CD4-positive, alpha-beta T cell treated with Interleukin-6 at 100 ng/mL for 8 hours (primary cell): Measurements from ENCODE around the gene SLC5A5.
A peak's percentile ranks its signal among the peaks of the same experiment; 100 is the strongest.

Experiments used
- DNase-seq: peaks from one replicate; pipeline ENCODE4 v3.0.0-alpha.2; 2020; ENCODE audit warnings: mixed read lengths, low spot score

SLC5A5 gene

GRCh38 chr19:17920527-17920926 is 48.8 kb downstream of the SLC5A5 start:
- no peak for DNase-seq

DNA sequence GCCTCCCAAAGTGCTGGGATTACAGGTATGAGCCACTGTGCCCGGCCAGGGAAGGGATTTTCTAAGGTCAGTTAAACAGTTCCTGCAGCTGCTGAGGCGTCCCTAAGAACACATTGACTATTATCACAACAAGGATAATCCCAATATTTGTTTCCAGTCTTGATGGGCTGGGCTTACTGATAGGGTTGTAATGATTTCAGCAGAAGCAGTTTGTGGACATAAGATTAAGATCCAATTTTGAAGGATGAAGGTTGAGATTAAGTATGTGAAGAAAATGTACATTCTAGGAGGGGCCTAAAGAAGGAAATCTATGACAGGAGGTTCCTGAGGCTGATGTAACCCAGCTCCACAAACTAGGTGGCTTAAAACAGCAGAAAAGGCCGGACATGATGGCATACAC is 50.4 kb downstream of the SLC5A5 start:
- no peak for DNase-seq

DNA sequence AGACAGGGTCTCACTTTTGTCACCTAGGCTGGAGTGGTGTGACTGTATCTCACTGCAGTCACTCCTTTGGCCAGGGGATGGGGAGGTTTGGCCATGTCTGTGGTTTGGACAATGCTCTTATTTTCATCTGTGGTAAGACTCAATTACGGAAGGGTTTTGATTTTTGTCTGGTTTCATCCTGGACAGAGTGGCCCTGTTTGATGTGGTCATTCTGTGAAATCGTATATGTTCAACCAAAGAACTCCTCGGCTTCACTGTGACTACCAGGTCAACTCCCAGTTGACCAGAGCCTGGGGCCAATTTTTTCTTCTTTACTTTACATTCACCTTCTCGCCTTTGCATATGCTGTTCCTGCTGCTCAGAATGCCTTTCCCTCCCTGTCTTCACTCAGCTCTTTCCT is 54.3 kb downstream of the SLC5A5 start:
- no peak for DNase-seq

DNA sequence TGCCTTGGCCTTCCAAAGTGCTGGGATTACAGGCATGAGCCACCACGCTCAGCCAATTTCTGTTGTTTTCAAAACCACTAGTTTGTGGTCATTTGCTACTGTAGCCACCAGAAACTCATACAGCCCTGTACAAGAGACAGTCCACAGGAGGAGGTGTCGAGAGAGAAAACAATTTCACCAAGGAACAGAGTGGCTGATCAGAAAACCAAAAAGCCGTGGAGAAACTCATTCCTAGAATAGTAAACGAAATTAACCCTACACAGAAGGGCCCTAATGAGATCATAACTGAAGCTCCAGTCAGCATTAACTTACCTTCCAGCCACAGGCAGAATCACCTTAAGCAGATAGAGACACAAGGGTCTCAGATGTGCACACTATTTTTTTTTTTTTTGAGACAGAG is 57.3 kb downstream of the SLC5A5 start:
- no peak for DNase-seq

- DNase-seq, result no peak
Observed at GRCh38 chr19:17931532-17932191, 59.9 kb downstream of the SLC5A5 start.

- DNase-seq, result peak; percentile 93
Observed at GRCh38 chr19:17932485-17933338, 61.0 kb downstream of the SLC5A5 start, which contains the start of gene CCDC124. Gene CCDC124 (plus strand): TSS chr19:17933015. CDS start chr19:17936421, 3,406 bp downstream.

GRCh38 chr19:17933414-17934129 is 61.8 kb downstream of the SLC5A5 start:
- no peak for DNase-seq

DNA sequence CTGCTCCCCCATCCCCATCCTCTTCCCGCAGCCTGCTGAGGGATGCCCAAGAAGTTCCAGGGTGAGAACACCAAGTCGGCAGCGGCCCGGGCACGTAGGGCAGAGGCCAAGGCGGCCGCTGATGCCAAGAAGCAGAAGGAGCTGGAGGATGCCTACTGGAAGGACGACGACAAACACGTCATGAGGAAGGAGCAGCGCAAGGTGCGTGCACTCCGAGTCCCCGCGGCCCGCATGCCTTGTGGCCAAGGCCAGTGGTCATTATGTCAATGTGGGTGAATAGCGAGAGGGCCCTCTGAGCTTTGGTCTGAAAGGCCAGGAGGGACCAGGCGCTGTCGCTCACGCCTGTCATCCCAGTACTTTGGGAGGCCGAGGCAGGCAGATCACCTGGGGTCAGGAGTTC is 64.6 kb downstream of the SLC5A5 start:
- no peak for DNase-seq

- no peak for DNase-seq
Observed at GRCh38 chr19:17937371-17937900, 65.7 kb downstream of the SLC5A5 start.

DNA sequence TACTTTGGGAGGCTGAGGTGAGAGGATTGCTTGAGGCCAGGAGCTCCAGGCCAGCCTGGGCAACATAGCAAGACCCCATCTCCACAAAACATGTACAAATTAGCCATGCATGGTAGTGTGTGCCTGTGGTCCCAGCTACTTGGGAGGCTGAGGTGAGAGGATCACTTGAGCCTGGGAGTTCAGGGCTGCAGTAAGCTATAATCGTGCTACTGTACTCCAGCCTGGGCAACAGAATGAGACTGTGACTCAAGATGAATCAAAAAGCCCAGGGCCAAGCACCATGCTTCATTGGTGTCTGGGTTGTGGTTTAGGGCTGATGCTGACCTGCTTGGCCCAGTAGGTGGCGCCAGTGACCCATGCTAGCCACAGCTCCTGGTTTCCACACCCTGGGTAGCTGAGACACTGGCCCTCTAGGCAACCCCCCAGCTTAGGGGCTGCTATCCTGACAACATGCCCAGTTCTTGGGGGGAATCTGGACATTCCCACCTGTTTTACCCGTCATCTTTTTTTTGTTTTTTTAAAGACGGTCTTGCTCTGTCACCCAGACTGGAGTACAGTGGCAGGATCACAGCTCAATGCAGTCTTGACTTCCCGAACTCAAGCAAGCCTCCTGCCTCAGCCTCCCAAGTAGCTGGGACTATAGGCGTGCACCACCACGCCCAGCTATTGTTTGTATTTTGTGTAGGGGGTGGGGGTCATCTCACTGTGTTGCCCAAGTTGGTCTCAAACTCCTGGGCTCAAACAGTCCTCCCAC is 66.5 kb downstream of the SLC5A5 start:
- peak; percentile 80 for DNase-seq

GRCh38 chr19:17942181-17942580 is 70.4 kb downstream of the SLC5A5 start:
- no peak for DNase-seq

GRCh38 chr19:17942582-17943273 is 71.0 kb downstream of the SLC5A5 start:
- DNase-seq, result no peak

DNA sequence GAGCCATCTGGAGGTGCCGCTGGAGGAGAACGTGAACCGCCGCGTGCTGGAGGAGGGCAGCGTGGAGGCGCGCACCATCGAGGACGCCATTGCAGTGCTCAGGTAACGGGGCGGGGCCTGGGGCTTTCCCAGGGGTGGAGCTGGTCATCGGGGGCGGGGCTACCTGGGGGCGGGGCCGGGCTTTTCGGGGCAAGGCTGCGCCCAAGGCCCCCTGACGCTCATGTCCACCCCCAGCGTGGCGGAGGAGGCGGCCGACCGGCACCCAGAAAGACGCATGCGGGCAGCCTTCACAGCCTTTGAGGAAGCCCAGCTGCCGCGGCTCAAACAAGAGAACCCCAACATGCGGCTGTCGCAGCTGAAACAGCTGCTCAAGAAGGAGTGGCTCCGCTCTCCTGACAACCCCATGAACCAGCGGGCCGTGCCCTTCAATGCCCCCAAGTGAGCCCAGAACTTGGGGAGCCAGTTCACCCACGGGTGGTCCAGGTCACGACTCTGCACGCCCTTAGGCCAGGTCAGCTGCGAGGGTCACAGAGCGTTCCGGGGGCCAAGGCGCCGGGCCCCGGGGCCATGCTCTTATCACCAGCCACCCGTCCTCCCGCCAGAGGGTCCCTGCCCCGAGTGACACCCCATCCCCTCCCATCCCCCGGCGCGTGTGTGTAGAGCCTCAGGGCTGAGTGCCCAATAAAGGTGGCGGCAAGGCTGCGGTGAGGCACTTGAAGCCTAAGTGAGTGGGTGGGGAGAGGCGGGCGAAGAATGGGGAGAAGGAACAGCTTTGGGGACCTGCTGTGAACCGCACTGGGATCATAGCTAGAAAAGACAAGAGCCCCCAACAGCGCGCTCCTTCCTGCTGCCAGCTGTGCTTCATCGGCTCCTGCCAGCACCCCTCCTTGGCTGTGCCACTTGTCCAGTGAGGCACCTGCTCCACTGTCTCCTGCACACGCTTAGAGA is 71.8 kb downstream of the SLC5A5 start:
- DNase-seq, result no peak

DNA sequence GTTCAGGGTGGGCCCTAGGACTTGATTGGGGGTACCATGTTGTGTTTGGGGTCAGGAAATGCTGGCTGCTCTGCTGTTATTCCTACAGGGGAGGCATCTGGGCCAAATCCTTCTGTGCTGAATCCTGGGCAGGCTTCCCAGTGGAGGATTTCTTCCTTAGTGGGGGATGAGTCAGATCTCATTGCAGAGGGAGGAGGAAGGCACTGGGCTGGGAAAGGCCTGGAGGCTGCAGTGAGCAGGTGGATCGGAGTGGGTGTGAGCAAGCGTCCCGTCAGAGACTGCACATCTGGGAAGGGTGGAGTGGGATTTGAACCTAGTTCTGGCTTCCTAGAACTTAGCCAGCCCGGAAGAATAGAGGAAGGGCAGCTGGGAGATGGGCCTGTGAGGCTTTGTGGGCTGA is 72.6 kb downstream of the SLC5A5 start:
- DNase-seq, result no peak
